ENCODE measurements around the gene CD274.

- TF ChIP-seq CTCF (IDR thresholded peaks at IDR 0.05; ENCODE audit: insufficient read depth, low read depth, low read length): no peak
- TF ChIP-seq EZH2 (IDR thresholded peaks at IDR 0.05; ENCODE audit: insufficient read depth, low read length): no peak
Observed at GRCh38 chr9:5428172-5428571, 22.2 kb upstream of the CD274 start.
